OCI-LY1 (cell line): ENCODE data around the gene MLLT3.

Experiments used
- H2AFZ ChIP-seq: fragments of 200-600 bp; sonication (generic), shearing (Covaris generic); 2 replicates; pipeline ENCODE4 v1.6.0; 2014; ENCODE audit warnings: antibody characterized with exemption, mild to moderate bottlenecking, low read length
- H3F3A ChIP-seq: fragments of 200-600 bp; sonication (generic), shearing (Covaris generic); 2 replicates; pipeline ENCODE4 v1.6.0; 2014; ENCODE audit warnings: mild to moderate bottlenecking, antibody characterized with exemption, low read length, moderate library complexity; ENCODE audit not compliant: insufficient read depth
- H3K27ac ChIP-seq: fragments of 200-600 bp; sonication (generic); 2 replicates; pipeline ENCODE4 v1.5.1; 2014; ENCODE audit warnings: low read length, mixed run types, mild to moderate bottlenecking, low read depth; ENCODE audit not compliant: poor library complexity, severe bottlenecking
- H3K27me3 ChIP-seq: fragments of 200-600 bp; sonication (generic); 2 replicates; pipeline ENCODE4 v1.6.0; 2014; ENCODE audit warnings: antibody characterized with exemption, mild to moderate bottlenecking, low read length, moderate library complexity; ENCODE audit not compliant: insufficient read depth
- H3K36me3 ChIP-seq: fragments of 200-600 bp; sonication (generic); 2 replicates; pipeline ENCODE4 v1.6.1; 2014; ENCODE audit warnings: mild to moderate bottlenecking, antibody characterized with exemption, low read length, moderate library complexity, mixed read lengths; ENCODE audit not compliant: insufficient read depth
- H3K4me1 ChIP-seq: fragments of 200-600 bp; sonication (generic); 2 replicates; pipeline ENCODE4 v1.5.1; 2014; ENCODE audit warnings: mild to moderate bottlenecking, low read length, moderate library complexity; ENCODE audit not compliant: insufficient read depth, severe bottlenecking
- H3K4me2 ChIP-seq: fragments of 200-600 bp; sonication (generic), shearing (Covaris generic); 2 replicates; pipeline ENCODE4 v1.6.1; 2014; ENCODE audit warnings: low read length
- H3K4me3 ChIP-seq: fragments of 200-600 bp; sonication (generic); 2 replicates; pipeline ENCODE4 v1.5.1; 2014; ENCODE audit warnings: low read length, low read depth, mild to moderate bottlenecking, mixed read lengths; ENCODE audit not compliant: poor library complexity, severe bottlenecking
- H3K79me2 ChIP-seq: fragments of 200-600 bp; shearing (Covaris generic); 2 replicates; pipeline ENCODE4 v1.6.1; 2016; ENCODE audit warnings: mixed run types, low read length, mixed read lengths; ENCODE audit not compliant: insufficient read depth
- H3K9ac ChIP-seq: fragments of 200-600 bp; sonication (generic), shearing (Covaris generic); 2 replicates; pipeline ENCODE4 v1.6.1; 2014; ENCODE audit warnings: mild to moderate bottlenecking, low read length, mixed read lengths
- H3K9me2 ChIP-seq: fragments of 200-600 bp; sonication (generic), shearing (Covaris generic); 2 replicates; pipeline ENCODE4 v1.6.1; 2014; ENCODE audit warnings: low read depth, mild to moderate bottlenecking, low read length, mixed read lengths
- H3K9me3 ChIP-seq: fragments of 200-600 bp; shearing (Covaris generic); 2 replicates; pipeline ENCODE4 v1.6.1; 2014; ENCODE audit warnings: low read length, mixed read lengths
- H4K20me1 ChIP-seq: fragments of 200-600 bp; sonication (generic), shearing (Covaris generic); 2 replicates; pipeline ENCODE4 v1.6.0; 2016; ENCODE audit warnings: mild to moderate bottlenecking, low read length; ENCODE audit not compliant: insufficient read depth
- CTCF ChIP-seq: fragments of 200-600 bp; sonication (generic), shearing (Covaris generic); IDR thresholded peaks from 2 replicates; pipeline ENCODE4 v1.5.1; 2017; ENCODE audit warnings: mild to moderate bottlenecking, antibody characterized with exemption, low read length, moderate library complexity, mixed read lengths
- EZH2 ChIP-seq: fragments of 200-600 bp; sonication (generic), shearing (Covaris generic); IDR thresholded peaks from 2 replicates; pipeline ENCODE4 v1.8.0; 2017; ENCODE audit warnings: borderline replicate concordance, mixed run types, mild to moderate bottlenecking, antibody characterized with exemption, low read length, moderate library complexity, mixed read lengths

MLLT3 gene

DNA sequence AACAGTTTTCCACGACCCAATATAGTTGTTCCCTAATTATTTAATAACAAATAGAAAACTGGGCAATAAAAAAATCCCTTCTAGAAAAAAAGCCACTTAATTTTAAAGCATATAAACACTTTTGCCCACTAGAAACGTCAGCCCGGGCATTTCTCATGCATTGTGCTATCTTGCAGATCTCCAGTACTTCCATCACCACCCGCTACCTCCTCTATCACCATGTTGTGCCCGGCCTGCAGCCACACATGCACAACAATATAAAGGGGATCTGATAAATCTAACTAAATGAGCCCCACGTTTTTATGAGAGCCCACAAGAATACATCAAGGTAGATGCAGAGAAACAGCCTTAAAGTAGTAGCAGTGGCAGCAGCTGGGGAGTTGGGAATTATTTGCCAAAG lies 272.7 kb downstream of the MLLT3 start:
- no peak for TF ChIP-seq CTCF
- TF ChIP-seq EZH2: no peak
- Histone ChIP-seq H3K9me2 (no peaks in the 10 kb centered on the region), H3K4me3 (no peak overlapping the region)

GRCh38 chr9:20343325-20343724 lies 279.0 kb downstream of the MLLT3 start:
- H3F3A ChIP-seq: no peaks in the 10 kb centered on the region
- no peak for TF ChIP-seq EZH2
- TF ChIP-seq CTCF: no peak
- H3K4me2 ChIP-seq: no peak overlapping the region
- H3K79me2 ChIP-seq: no peaks in the 10 kb centered on the region
- H2AFZ ChIP-seq: no peak overlapping the region
- no peaks in the 10 kb centered on the region for H3K4me1 ChIP-seq
- H3K9me3 ChIP-seq: no peaks in the 10 kb centered on the region
- peaks cover 28% of the 10 kb centered on the region for H3K36me3 ChIP-seq
- no peaks in the 10 kb centered on the region for H4K20me1 ChIP-seq
- H3K4me3 ChIP-seq: no peak overlapping the region
- no peak overlapping the region for H3K27ac ChIP-seq
- no peak overlapping the region for H3K9ac ChIP-seq
- no peaks in the 10 kb centered on the region for H3K27me3 ChIP-seq
- no peaks in the 10 kb centered on the region for H3K9me2 ChIP-seq

More for the DNA sequence above, 272.7 kb downstream of the MLLT3 start:
- no peaks in the 10 kb centered on the region for H3F3A ChIP-seq
- H3K9ac ChIP-seq: no peak overlapping the region
- no peaks in the 10 kb centered on the region for H3K27me3 ChIP-seq
- H3K4me1 ChIP-seq: no peaks in the 10 kb centered on the region
- H3K79me2 ChIP-seq: no peaks in the 10 kb centered on the region
- no peak overlapping the region for H2AFZ ChIP-seq
- no peak overlapping the region for H3K4me2 ChIP-seq
- no peaks in the 10 kb centered on the region for H3K9me3 ChIP-seq
- peaks cover 89% of the 10 kb centered on the region for H3K36me3 ChIP-seq
- H4K20me1 ChIP-seq: no peaks in the 10 kb centered on the region
- H3K27ac ChIP-seq: no peak overlapping the region

DNA sequence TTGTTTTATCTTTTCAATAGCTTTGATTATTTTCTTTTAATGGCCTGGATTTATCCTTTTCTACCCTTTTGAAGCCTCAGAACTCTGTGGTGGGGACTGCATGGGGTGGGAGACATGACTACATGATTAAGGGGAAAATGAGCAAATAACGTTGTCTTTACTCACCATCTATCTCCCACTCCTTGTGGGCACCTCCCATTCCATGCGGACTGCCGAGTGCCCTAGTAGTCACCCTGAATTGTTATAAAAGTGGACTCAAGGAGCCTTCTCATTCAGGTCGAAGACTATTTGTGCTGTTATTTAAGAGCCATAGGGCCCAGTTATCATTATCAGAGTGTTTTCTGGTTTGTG lies 281.8 kb downstream of the MLLT3 start:
- Histone ChIP-seq H3K36me3 (peaks cover 4% of the 10 kb centered on the region), H3K27ac (no peak overlapping the region), H3F3A (no peaks in the 10 kb centered on the region), H2AFZ (no peak overlapping the region), H4K20me1 (no peaks in the 10 kb centered on the region), H3K9me3 (no peaks in the 10 kb centered on the region), H3K79me2 (no peaks in the 10 kb centered on the region), H3K27me3 (no peaks in the 10 kb centered on the region), H3K4me3 (no peak overlapping the region), H3K9me2 (no peaks in the 10 kb centered on the region), H3K4me2 (no peak overlapping the region), H3K4me1 (no peaks in the 10 kb centered on the region), H3K9ac (no peak overlapping the region)
- TF ChIP-seq EZH2: no peak
- no peak for TF ChIP-seq CTCF
